HepG2 (cell line): ENCODE data around the gene OST4. TPM values are rescaled to one million over a fixed set of nuclear protein-coding genes. Genes with fewer than 3 reads are reported as not detected.

ENCODE experiments used
- ARID4A ChIP-seq: sonication (generic); formaldehyde crosslinking; IDR thresholded peaks from 2 replicates; pipeline ENCODE4 v1.5.0; 2020; ENCODE audit warnings: mild to moderate bottlenecking, missing genetic modification reagents, borderline replicate concordance
- CBX1 ChIP-seq: IDR thresholded peaks from one replicate; pipeline ENCODE4 v1.6.1; 2016; ENCODE audit warnings: antibody characterized with exemption, low read depth
- GLI4 ChIP-seq: sonication (generic); formaldehyde crosslinking; IDR thresholded peaks from 2 replicates; pipeline ENCODE4 v1.5.1; 2020; ENCODE audit warnings: missing genetic modification reagents, mild to moderate bottlenecking, moderate library complexity, borderline replicate concordance
- JUNB ChIP-seq: sonication (generic); formaldehyde crosslinking; IDR thresholded peaks from 2 replicates; pipeline ENCODE4 v1.8.0; 2022; ENCODE audit warnings: missing genetic modification reagents, mild to moderate bottlenecking, borderline replicate concordance
- KMT2A ChIP-seq: sonication (generic); formaldehyde crosslinking; IDR thresholded peaks from 2 replicates; pipeline ENCODE4 v1.4.0; 2020; ENCODE audit warnings: missing genetic modification reagents
- LBX2 ChIP-seq: sonication (generic); formaldehyde crosslinking; IDR thresholded peaks from 2 replicates; pipeline ENCODE4 v1.5.0; 2020; ENCODE audit warnings: missing genetic modification reagents, mild to moderate bottlenecking, borderline replicate concordance
- MEF2D ChIP-seq: sonication (generic); formaldehyde crosslinking; IDR thresholded peaks from 2 replicates; pipeline ENCODE4 v1.5.1; 2020; ENCODE audit warnings: mild to moderate bottlenecking, missing genetic modification reagents
- PHF8 ChIP-seq: sonication (generic); formaldehyde crosslinking; IDR thresholded peaks from 2 replicates; pipeline ENCODE4 v1.5.0; 2020; ENCODE audit warnings: missing genetic modification reagents
- RCOR2 ChIP-seq: IDR thresholded peaks from 2 replicates; pipeline ENCODE4 v1.6.1; 2016; ENCODE audit warnings: missing biosample characterization, missing genetic modification reagents
- SKIL ChIP-seq: sonication (generic); formaldehyde crosslinking; IDR thresholded peaks from 2 replicates; pipeline ENCODE4 v1.8.0; 2022; ENCODE audit warnings: missing genetic modification reagents, mild to moderate bottlenecking, moderate library complexity, borderline replicate concordance
- TFDP1 ChIP-seq: IDR thresholded peaks from 2 replicates; pipeline ENCODE4 v1.6.1; 2016; ENCODE audit warnings: missing compliant biosample characterization, missing genetic modification reagents, borderline replicate concordance
- TSC22D2 ChIP-seq: sonication (generic); formaldehyde crosslinking; IDR thresholded peaks from 2 replicates; pipeline ENCODE4 v1.5.1; 2020; ENCODE audit warnings: missing genetic modification reagents, mild to moderate bottlenecking, borderline replicate concordance
- ZC3H4 ChIP-seq: sonication (generic); formaldehyde crosslinking; IDR thresholded peaks from 2 replicates; pipeline ENCODE4 v1.4.0; 2020; ENCODE audit warnings: missing genetic modification reagents, borderline replicate concordance
- ZFP1 ChIP-seq: IDR thresholded peaks from 2 replicates; pipeline ENCODE4 v1.6.1; 2016
- ZFYVE20 ChIP-seq: sonication (generic); formaldehyde crosslinking; IDR thresholded peaks from 2 replicates; pipeline ENCODE4 v1.8.0; 2023; ENCODE audit warnings: low read depth, mild to moderate bottlenecking, moderate library complexity, missing genetic modification reagents, borderline replicate concordance
- ZNF337 ChIP-seq: sonication (generic); formaldehyde crosslinking; IDR thresholded peaks from 2 replicates; pipeline ENCODE4 v1.5.1; 2020; ENCODE audit warnings: missing genetic modification reagents, low read depth, mild to moderate bottlenecking, borderline replicate concordance
- ZNF383 ChIP-seq: sonication (generic); formaldehyde crosslinking; IDR thresholded peaks from 2 replicates; pipeline ENCODE4 v1.4.0; 2020; ENCODE audit warnings: missing genetic modification reagents, mild to moderate bottlenecking, borderline replicate concordance
- ZNF724P ChIP-seq: sonication (generic); formaldehyde crosslinking; IDR thresholded peaks from 2 replicates; pipeline ENCODE4 v1.8.0; 2022; ENCODE audit warnings: missing genetic modification reagents, borderline replicate concordance
- ZNF788 ChIP-seq: sonication (generic); formaldehyde crosslinking; IDR thresholded peaks from 2 replicates; pipeline ENCODE4 v1.5.0; 2020; ENCODE audit warnings: mild to moderate bottlenecking, missing genetic modification reagents, borderline replicate concordance
- ZNF850 ChIP-seq: sonication (generic); formaldehyde crosslinking; conservative IDR thresholded peaks from 2 replicates; pipeline ENCODE4 v1.9.0; 2021; ENCODE audit warnings: mild to moderate bottlenecking, missing genetic modification reagents
- polyA plus RNA-seq, 8 experiments: library from polyadenylated mRNA; depleted of rRNA in 3 of 8; stranded (reverse) in 7 of 8; unstranded in 1 of 8; fragments of >200 nt; fragmentation: Illumina TruSeq in 4 of 8; extraction: Trizol in 4 of 8; gene quantifications; 2 replicates each; pipeline versions ENCODE4 v1.2.1 to v1.2.3, GENCODE V29; 2011 to 2016; ENCODE audit warnings: low read depth in 4 of 8, missing spikeins in 1 of 8, mixed read lengths in 1 of 8; ENCODE audit not compliant: insufficient read depth in 1 of 8
- total RNA-seq, 5 experiments: library from RNA; depleted of rRNA; stranded (reverse); fragments of >200 nt; fragmentation: Illumina TruSeq; extraction: Trizol; gene quantifications; 2 replicates each; pipeline ENCODE4 v1.2.3, GENCODE V29; 2016; ENCODE audit warnings: low read depth in 1 of 5

The OST4 gene
- total and polyA plus RNA-seq, 2 of the 13 experiments (the other 11 are each of a cell fraction or from before 2014, with no cell fraction given), result 498 to 584 TPM

- TF ChIP-seq LBX2 (CRISPR knock-in tag), result no peak; the same call in 1 of the 2 replicates
- TF ChIP-seq TFDP1 (CRISPR knock-in tag), result peak; percentile 51; the same call in 1 of the 2 replicates
- peak; percentile 59; the same call in 1 of the 2 replicates for TF ChIP-seq ZFP1 (CRISPR knock-in tag)
- peak; percentile 17; the same call in 1 of the 2 replicates for TF ChIP-seq RCOR2 (CRISPR knock-in tag)
- peak; percentile 7; the same call in 1 of the 2 replicates for TF ChIP-seq TSC22D2 (CRISPR knock-in tag)
- TF ChIP-seq JUNB (CRISPR knock-in tag), result no peak; the same call in 1 of the 2 replicates
- no peak; the same call in none of the 2 replicates for TF ChIP-seq GLI4 (CRISPR knock-in tag)
- TF ChIP-seq SKIL (CRISPR knock-in tag), result peak; percentile 7; the same call in 1 of the 2 replicates
- TF ChIP-seq ARID4A (CRISPR knock-in tag), result peak; percentile 55; the same call in 1 of the 2 replicates
- TF ChIP-seq ZNF337 (CRISPR knock-in tag), result no peak
- peak; percentile 52; the same call in 1 of the 2 replicates for TF ChIP-seq ZNF383 (CRISPR knock-in tag)
- peak; percentile 79; the same call in 1 of the 2 replicates for TF ChIP-seq KMT2A (CRISPR knock-in tag)
- no peak for TF ChIP-seq MEF2D
- TF ChIP-seq ZNF788 (CRISPR knock-in tag), result no peak; the same call in 1 of the 2 replicates
- TF ChIP-seq PHF8 (CRISPR knock-in tag), result peak; percentile 91
- no peak for TF ChIP-seq ZFYVE20
- peak; percentile 85 for TF ChIP-seq CBX1
- no peak for TF ChIP-seq ZNF850 (CRISPR knock-in tag)
- no peak; the same call in 1 of the 2 replicates for TF ChIP-seq ZC3H4 (CRISPR knock-in tag)
- TF ChIP-seq ZNF724P (CRISPR knock-in tag), result no peak
These were observed 21.0 kb downstream of the OST4 start (continued) for GRCh38 chr2:27050281-27050995.
